Tongue (tissue), 2 donors: Measurements from ENCODE around the gene CNPY4. TPM values are rescaled to one million over a fixed set of nuclear protein-coding genes. Genes with fewer than 3 reads are reported as not detected.
"Not testable (repeated sequence)": the region's sequence is repeated elsewhere in the genome, so short reads cannot be mapped to it uniquely, and the experiment has no call there.

Experiments
- DNase-seq: peaks from one replicate; pipeline ENCODE4 v3.0.0-alpha.2; 2015
- total RNA-seq: library from RNA; depleted of rRNA; stranded (reverse); fragments of >200 nt; gene quantifications from one replicate; pipeline ENCODE4 v1.2.3, GENCODE V29; 2014

CNPY4 gene
- total RNA-seq, 1 donor from 2014 or later = 24.4 TPM

DNA sequence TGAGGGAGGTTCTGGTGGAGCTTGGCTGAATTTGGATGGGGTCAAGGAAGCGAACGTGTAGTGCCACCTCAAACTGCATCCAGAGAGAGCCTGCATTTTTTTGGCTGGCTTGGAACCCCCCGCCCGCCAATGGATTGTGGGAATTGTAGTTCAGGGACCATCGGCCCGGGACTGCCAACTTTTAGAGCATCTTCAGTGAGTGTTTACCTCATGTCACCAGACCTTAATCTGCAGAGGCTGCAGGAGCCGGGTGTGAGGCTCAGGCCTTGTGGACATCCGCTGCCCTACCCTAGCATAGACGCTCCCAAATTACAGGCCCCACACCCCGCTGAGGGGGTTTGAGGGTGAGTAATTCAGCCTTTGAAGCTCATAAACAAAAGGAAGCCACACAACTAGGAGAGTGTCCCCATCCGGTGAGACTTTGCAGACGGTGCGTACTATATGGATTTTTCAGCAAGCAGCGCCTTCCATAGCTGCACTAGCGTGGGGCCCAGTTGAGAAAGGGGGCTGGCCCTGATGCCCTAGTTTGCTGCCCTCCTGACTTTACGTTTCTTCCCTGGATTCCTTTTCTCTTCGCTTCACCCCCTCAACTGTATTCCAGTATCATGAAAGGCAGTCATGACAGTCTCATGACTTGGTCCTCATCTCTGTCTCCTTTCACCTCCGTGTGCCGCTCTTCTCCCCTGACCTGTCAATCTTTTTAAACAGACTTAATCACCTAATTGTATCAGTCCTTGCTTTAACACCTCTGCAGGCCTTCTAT, 717 bp downstream of the CNPY4 start:
- DNase-seq = peak; percentile 91

DNA sequence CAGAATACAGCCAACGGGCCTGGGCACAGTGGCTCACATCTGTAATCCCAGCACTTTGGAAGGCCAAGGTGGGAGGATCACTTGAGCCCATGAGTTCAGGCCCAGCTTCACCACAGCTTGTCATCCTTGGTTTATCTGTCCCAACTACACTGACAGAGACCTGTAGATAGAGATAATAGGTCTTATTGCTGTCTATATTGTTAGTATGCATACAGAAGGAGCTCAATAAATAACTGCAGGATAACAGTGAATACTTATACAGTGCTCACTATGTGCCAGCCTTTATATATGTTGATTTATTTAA, 1.3 kb downstream of the CNPY4 start:
- no peak for DNase-seq

DNA sequence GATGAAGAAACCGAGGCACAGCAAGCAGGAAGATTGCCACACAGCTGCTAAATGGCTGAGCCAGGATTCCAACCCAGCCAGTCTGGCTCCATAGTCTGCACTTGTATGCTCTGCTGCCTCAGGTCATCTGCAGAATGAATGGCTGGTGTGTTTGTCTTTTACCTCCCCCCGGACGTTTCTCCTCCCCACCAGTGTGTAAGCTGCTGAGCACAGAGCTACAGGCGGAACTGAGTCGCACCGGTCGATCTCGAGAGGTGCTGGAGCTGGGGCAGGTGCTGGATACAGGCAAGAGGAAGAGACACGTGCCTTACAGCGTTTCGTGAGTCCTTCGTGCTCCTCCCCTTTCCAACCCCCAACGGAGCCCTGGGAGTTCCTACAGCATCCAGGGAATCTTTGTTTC, 2.6 kb downstream of the CNPY4 start:
- no peak for DNase-seq

DNA sequence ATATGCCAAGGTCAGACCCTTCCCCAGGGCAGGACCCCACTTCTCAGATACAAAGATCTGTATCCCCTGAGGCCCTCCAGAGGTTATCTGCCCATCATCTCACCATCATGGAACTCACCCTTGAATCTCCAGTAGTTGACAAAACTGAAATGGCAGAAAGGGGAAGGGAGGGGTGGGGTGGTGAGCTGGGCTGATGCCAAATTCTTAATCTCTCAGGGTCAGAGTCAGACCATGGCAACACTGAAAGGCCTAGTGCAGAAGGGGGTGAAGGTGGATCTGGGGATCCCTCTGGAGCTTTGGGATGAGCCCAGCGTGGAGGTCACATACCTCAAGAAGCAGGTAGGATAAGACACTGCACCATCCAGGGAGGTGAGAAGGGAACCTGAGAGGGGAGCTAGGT, 3.1 kb downstream of the CNPY4 start:
- DNase-seq = no peak

DNA sequence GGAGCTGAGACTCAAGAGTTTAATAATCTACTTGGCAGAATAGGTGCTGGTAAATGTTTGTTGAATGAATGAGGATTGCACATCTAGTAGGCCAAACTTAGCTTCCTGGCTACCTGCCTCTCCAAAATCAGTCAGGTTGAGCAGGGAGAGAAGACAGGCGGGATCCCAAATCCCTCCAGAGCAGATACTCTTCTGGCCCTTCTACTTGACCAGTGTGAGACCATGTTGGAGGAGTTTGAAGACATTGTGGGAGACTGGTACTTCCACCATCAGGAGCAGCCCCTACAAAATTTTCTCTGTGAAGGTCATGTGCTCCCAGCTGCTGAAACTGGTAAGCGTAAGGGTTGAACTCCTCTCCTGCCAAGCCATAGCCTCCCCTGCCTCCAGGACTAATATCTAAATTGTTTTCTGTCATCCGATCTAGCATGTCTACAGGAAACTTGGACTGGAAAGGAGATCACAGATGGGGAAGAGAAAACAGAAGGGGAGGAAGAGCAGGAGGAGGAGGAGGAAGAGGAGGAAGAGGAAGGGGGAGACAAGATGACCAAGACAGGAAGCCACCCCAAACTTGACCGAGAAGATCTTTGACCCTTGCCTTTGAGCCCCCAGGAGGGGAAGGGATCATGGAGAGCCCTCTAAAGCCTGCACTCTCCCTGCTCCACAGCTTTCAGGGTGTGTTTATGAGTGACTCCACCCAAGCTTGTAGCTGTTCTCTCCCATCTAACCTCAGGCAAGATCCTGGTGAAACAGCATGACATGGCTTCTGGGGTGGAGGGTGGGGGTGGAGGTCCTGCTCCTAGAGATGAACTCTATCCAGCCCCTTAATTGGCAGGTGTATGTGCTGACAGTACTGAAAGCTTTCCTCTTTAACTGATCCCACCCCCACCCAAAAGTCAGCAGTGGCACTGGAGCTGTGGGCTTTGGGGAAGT, 5.1 kb downstream of the CNPY4 start:
- no peak for DNase-seq

DNA sequence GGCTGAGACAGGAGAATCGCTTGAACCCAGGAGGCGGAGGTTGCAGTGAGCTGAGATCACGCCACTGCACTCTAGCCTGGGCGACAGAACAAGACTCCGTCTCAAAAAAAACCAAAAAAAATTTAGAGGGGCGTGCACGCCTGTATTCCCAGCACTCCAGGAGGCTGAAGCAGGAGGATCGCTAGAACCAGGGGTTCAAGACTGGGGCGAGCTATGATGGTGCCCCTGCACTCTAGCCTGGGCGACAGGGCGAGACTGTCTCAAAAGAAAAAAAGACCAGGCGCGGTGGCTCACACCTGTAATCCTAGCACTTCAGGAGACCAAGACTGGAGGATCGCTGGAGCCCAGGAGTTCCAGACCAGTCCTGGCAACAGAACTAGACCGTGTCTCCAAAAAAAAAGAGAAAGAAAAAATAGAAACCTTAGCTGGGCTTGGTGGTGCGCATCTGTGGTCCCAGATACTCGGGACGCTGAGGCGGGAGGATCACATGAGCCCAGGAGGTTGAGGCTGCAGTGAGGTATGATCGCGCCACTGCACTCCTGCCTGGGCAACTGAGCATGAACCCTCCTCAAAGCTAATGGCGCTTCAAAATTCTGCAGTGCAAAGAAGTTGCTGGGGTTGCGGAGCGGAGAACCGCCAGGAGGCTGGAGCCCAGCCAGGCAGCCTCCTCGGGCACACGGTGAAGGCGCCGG, 7.0 kb downstream of the CNPY4 start:
- no peak for DNase-seq

DNA sequence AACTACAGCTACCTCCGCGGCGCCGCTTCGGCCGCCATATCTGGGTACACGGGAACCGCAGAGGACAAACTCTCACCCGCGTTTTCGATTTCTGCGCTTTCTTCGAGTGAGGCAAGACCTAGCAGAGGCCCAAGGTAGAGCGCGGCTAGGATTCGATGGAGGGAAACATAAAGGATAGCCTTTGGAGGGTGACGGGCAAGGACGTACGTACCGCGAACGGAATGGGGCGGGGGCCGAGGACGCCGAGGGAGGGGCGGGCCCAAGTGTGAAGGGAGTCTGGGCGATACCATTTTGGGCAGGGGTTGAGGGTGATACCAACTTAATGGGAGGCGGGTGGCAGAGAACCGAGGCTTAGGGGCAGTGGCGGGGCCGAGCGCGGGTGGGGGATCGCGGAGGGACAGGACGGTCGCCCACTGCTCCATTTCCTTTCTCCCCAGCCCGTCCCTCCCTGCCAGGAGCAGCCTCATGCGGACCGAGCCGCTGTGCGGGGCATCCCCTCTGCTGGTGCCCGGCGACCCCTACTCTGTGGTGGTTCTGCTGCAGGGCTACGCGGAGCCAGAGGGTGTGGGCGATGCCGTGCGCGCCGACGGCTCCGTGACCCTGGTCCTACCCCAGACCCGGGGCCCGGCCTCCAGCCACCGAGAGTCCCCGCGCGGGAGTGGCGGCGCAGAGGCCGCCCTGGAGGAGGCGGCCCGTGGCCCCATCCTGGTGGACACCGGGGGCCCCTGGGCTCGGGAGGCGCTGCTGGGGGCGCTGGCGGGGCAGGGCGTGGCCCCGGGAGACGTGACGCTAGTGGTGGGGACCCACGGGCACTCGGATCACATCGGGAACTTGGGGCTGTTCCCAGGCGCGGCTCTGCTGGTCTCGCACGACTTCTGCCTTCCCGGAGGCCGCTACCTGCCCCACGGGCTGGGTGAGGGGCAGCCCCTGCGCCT, 7.8 kb downstream of the CNPY4 start, which contains the start of gene MBLAC1:
Gene MBLAC1, plus strand, starts transcription at position 37 of the 935 bp plus-strand sequence. Its CDS starts 429 bp downstream, at position 466.
- peak; percentile 98 for DNase-seq

DNA sequence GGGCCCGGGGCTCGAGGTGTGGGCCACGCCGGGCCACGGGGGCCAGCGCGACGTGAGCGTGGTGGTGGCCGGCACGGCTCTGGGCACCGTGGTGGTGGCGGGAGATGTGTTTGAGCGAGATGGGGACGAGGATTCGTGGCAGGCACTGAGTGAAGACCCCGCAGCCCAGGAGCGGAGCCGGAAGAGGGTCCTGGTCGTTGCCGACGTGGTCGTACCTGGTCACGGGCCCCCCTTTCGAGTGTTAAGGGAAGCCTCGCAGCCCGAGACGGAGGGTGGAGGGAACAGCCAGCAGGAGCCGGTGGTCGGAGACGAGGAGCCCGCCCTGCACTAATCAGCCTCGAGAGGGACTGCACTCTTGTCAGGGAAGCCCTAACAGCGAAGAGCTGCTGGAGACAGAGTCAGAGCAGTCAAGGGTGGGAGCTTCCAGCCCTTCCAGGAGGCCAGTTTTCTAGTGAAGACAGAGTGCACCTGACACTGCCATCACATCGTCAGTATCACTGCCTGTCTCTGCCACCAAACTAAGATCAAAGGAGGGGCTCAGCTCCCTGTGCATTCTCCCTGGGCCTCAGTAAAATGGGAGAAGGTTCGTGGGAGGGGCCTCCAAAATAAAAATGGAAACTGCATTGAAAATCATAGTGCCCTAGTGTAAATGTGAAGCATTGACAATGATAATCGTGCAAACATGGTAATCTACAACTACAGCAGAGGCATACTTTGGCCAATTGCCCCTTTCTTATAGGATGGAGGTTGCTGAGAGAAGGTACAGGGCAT, 8.6 kb downstream of the CNPY4 start:
- peak; percentile 41 for DNase-seq

DNA sequence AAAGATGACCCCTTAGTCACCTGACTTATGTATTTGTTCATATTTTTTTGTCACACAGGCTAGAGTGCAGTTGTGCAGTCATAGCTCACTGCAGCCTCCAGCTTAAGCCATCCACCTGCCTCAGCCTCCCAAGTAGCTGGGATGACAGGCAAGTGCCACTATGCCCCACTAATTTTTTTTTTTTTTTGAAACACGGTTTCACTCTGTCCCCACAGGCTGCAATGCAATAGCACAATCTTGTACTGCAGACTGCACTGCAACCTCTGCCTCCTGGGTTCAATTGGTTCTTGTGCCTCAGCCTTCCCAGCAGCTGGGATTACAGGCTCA, 9.2 kb downstream of the CNPY4 start:
- DNase-seq = no peak

DNA sequence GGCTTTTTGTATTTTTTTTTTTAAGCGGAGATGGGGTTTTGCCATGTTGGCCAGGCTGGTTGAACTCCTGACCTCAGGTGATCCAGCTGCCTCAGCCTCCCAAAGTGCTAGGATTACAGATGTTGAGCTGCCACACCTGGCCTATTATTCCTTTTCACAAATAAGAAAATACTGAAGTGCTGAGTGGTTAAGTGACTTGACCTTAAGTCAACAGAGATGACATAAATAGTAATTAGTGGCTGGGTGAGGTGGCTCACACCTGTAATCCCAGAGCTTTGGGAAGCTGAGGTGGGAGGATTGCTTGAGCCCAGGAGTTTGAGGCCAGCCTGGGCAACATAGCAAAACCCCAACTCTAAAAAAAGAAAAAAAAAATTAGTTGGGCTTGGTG, 10.8 kb downstream of the CNPY4 start:
- not testable (repeated sequence) for DNase-seq

DNA sequence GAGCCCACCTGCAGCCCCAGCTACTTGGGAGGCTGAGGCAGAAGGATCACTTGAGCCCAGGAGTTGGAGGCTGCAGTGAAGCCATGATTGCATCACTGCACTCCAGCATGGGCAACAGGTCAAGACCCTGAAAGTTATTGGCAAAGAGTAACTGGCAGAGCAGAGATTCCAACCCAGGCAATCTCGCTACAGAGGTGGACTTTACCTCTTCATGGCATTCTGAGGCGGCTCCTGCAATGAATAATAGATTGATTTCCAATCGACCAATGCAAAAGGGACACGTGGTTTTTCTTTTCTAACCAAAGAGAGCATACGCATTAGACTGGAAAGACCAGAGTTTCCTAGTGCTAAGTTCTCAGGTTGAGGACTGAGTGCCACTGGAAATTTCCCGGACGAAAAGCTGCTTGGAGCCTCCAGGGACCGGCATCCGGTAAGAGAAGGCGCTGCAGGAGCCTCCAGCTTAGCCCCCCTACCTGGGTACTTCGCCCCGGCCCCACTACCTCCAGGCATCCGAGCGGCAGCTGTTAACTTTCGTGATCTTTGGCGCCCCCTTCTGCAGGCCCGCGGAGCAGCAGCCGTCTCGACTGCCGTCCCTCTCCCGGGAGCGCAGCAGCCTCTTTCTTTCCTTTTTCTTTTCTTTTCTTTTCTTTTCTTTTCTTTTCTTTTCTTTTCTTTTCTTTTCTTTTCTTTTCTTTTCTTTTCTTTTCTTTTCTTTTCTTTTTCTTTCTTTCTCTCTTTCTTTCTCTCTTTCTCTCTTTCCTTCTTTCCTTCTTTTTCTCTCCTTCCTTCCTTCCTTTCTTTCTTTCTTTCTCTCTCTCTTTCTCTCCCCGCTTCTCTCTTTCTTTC, 11.4 kb downstream of the CNPY4 start:
- peak; percentile 87 for DNase-seq

DNA sequence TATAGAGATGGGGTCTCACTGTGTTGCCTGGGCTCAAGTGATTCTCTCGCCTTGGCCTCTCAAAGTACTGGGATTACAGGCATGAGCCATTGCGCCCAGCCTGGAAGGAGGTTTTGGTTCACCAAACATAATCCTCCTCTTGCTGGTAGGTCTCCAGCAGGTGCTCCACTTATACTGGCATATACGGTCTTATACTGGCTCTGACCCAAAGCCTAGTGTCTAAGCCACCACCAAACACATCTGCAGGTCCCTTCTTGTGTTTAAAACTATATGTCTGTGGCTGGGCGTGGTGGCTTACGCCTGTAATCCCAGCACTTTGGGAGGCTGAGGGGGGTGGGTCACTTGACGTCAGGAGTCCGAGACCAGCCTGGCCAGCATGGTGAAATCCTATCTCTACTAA, 12.7 kb downstream of the CNPY4 start:
- no peak for DNase-seq

DNA sequence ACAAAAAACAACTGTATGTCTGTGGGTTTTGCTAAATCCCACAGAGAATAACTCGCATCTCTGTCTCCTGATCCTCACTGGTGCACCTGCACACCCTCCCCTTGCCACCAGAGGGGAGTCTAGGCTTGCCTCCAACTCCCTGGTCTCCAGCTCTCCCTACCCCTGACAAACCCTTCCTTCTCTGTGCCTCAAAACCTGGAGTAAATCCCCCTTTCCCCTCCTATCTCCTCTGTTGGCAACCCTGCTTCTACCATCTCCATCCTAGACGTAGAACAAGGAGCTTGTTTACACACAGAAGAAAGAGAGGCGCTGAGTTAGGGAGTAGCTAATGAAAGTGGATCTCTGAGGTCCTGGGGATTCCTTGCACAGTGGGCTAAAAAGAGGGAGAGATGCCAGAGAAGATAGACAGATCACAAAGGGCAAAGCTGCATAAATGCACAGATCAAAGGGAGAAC, 13.3 kb downstream of the CNPY4 start:
- peak; percentile 75 for DNase-seq

DNA sequence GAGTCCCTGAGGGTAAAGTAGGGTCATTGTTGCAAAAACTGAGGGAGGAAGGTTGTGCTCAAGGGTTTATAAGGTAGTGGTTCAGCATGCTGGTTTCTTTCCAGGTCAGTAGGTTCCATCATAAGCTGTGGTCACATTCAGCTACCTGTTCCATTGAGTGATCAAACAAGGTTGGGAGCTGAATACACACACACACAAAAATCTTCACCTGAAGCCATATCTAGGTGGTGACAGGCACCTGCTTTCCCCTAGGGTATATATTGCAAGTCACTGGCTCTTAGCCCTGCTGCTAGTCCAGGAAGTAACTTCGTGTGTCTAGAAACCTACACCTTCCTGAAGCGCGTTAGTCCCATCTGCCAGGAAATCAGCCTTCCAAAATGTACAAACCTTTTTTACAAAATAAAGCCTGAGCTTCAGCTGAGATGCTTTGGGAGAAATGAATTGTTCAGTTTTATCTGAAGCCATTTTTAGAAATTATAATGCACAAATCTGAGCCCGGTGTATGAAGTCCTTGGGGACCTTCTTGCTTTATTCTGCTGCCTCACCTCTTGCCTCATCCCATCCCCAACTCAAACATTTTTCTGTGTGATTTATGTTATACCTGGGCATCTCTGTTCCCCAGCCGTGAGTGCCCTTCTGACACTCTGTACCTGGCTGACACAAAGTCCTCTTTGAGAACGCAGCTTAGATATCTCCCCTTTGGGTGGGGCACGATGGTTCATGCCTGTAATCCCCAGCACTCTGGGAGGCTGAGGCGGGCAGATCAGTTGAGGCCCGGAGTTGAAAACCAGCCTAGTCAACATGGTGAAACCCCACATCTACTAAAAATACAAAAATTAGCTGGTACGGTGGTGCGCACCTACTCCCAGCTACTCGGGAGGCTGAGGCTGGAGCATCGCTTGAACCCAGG, 18.7 kb downstream of the CNPY4 start:
- DNase-seq = no peak

DNA sequence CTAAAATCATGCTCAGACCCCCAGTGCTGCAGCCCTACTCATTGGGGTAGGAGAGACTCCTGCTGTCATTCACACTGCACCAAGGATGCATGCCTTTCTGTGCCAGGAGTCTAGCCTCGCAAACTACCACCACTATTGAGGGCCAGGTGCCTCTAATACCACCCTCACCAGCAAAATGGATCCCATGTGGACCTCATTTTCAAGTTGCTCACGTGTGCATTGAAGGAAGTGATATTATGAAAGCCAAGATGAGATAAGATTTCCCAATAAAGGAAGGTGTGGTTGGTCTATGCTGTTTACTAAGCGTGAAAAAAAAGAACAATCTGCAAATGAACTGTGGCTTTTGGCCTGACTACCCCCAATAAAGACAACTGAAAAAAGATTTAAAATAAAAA, 22.1 kb downstream of the CNPY4 start:
- DNase-seq = no peak

DNA sequence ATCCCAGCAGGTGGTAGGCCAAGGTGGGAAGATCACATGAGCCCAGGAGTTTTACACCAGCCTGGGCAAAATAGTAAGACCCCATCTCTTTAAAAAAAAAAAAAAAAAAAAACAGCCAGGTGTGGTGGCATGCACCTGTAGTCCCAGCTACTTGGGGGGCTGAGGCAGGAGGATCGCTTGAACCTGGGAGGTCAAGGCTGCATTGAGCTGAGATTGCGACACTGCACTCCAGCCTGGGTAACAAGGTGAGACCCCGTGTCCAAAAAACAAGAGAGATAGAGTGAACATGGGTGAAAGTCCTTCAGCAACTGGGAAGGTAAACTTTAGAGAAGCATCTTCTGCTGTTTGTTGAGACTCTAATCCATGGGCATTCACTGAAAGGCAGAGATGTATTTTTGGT, 23.0 kb downstream of the CNPY4 start:
- DNase-seq = no peak

DNA sequence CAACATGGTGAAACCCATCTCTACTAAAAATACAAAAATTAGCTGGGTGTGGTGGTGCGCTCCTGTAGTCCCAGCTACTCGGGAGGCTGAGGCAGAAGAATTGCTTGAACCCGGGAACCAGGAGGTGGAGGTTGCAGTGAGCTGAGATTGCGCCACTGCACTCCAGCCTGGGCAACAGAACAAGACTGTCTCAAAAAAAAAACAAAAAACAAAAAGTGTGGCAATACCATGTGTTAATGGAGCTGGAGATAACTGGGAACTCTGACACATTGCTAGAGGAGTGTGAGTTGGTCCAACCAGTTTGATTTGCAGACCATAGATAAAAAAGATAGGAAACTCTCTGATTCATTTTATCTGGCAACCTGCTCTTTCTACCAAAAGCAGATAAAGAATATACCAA, 26.9 kb downstream of the CNPY4 start:
- not testable (repeated sequence) for DNase-seq

DNA sequence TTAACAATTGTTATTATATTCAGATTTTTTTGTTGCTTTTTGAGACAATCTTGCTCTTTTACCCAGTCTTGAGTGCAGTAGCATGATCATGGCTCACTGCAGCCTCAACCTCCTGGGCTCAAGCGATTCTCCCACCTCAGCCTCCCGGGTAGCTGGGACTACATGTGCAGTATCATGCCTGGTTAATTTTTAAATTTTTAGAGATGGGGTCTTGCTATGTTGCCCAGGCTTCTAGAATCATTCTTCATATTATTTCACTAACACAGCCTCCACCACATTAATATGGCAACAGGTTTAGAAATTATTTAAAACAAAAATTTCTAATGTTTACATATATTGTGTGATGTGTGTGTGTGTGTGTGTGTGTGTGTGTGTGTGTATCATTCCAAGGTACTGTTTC, 27.8 kb downstream of the CNPY4 start:
- no peak for DNase-seq

DNA sequence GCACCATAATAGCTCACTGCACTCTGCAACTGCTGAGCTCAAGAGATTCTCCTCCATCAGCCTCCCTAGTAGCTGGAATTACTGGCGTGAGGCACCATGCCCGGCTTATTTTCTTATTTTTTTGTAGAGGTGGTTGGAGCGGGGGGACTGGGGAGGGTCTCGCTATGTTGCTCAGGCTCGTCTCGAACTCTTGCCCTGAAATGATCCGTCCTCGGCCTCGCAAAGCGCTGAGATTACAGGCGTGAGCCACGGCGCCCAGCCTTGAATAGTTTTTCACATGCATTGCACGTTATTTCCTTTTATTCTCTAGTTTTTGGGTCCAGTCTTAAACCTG, 28.8 kb downstream of the CNPY4 start:
- DNase-seq = no peak
